HepG2 (cell line): ENCODE results near the gene LNX2. TPM values are rescaled to one million over a fixed set of nuclear protein-coding genes. Genes with fewer than 3 reads are reported as not detected.

Experiments
- AFF4 ChIP-seq: sonication (generic); formaldehyde crosslinking; IDR thresholded peaks from 2 replicates; pipeline ENCODE4 v1.4.0; 2020; ENCODE audit warnings: missing genetic modification reagents
- DMTF1 ChIP-seq: sonication (generic); formaldehyde crosslinking; IDR thresholded peaks from 2 replicates; pipeline ENCODE4 v1.4.0; 2020; ENCODE audit warnings: mild to moderate bottlenecking, missing genetic modification reagents
- E2F2 ChIP-seq: sonication (generic); formaldehyde crosslinking; IDR thresholded peaks from 2 replicates; pipeline ENCODE4 v1.4.0; 2020; ENCODE audit warnings: missing genetic modification reagents, borderline replicate concordance
- GLMP ChIP-seq: sonication (generic); formaldehyde crosslinking; IDR thresholded peaks from 2 replicates; pipeline ENCODE4 v1.9.0; 2021; ENCODE audit warnings: missing genetic modification reagents, mild to moderate bottlenecking, borderline replicate concordance
- MXD3 ChIP-seq: IDR thresholded peaks from 2 replicates; pipeline ENCODE4 v1.6.1; 2016; ENCODE audit warnings: mild to moderate bottlenecking, missing biosample characterization, missing genetic modification reagents
- NFRKB ChIP-seq: fragments of 450-650 bp; IDR thresholded peaks from 2 replicates; pipeline ENCODE4 v1.6.1; 2017
- SNAPC2 ChIP-seq: sonication (generic); formaldehyde crosslinking; IDR thresholded peaks from 2 replicates; pipeline ENCODE4 v1.8.1; 2022; ENCODE audit warnings: mild to moderate bottlenecking, missing genetic modification reagents
- SNAPC5 ChIP-seq: sonication (generic); formaldehyde crosslinking; IDR thresholded peaks from 2 replicates; pipeline ENCODE4 v1.8.1; 2023; ENCODE audit warnings: mild to moderate bottlenecking, missing genetic modification reagents, borderline replicate concordance
- TCF7 ChIP-seq: sonication (generic); IDR thresholded peaks from 2 replicates; pipeline ENCODE4 v1.6.1; 2016; ENCODE audit warnings: antibody characterized with exemption, low read depth
- THAP11 ChIP-seq: IDR thresholded peaks from 2 replicates; pipeline ENCODE4 v1.6.1; 2016; ENCODE audit warnings: missing biosample characterization, missing genetic modification reagents
- ZBTB4 ChIP-seq: sonication (generic); formaldehyde crosslinking; IDR thresholded peaks from 2 replicates; pipeline ENCODE4 v1.4.0; 2020; ENCODE audit warnings: missing genetic modification reagents, mild to moderate bottlenecking, borderline replicate concordance
- ZNF329 ChIP-seq: sonication (generic); formaldehyde crosslinking; IDR thresholded peaks from 2 replicates; pipeline ENCODE4 v1.9.0; 2021; ENCODE audit warnings: low read depth, mild to moderate bottlenecking, missing genetic modification reagents
- ZNF468 ChIP-seq: sonication (generic); formaldehyde crosslinking; IDR thresholded peaks from 2 replicates; pipeline ENCODE4 v1.8.0; 2022; ENCODE audit warnings: mild to moderate bottlenecking, moderate library complexity, missing genetic modification reagents
- ZNF558 ChIP-seq: sonication (generic); formaldehyde crosslinking; IDR thresholded peaks from 2 replicates; pipeline ENCODE4 v1.9.0; 2022; ENCODE audit warnings: mild to moderate bottlenecking, missing genetic modification reagents, borderline replicate concordance
- ZNF766 ChIP-seq: sonication (generic); formaldehyde crosslinking; IDR thresholded peaks from 2 replicates; pipeline ENCODE4 v1.5.0; 2020; ENCODE audit warnings: missing genetic modification reagents, borderline replicate concordance
- ZNF891 ChIP-seq: sonication (generic); formaldehyde crosslinking; IDR thresholded peaks from 2 replicates; pipeline ENCODE4 v1.5.0; 2020; ENCODE audit warnings: mild to moderate bottlenecking, missing genetic modification reagents
- polyA plus RNA-seq, 8 experiments: library from polyadenylated mRNA; depleted of rRNA in 3 of 8; stranded (reverse) in 7 of 8; unstranded in 1 of 8; fragments of >200 nt; fragmentation: Illumina TruSeq in 4 of 8; extraction: Trizol in 4 of 8; gene quantifications; 2 replicates each; pipeline versions ENCODE4 v1.2.1 to v1.2.3, GENCODE V29; 2011 to 2016; ENCODE audit warnings: low read depth in 4 of 8, missing spikeins in 1 of 8, mixed read lengths in 1 of 8; ENCODE audit not compliant: insufficient read depth in 1 of 8
- total RNA-seq, 5 experiments: library from RNA; depleted of rRNA; stranded (reverse); fragments of >200 nt; fragmentation: Illumina TruSeq; extraction: Trizol; gene quantifications; 2 replicates each; pipeline ENCODE4 v1.2.3, GENCODE V29; 2016; ENCODE audit warnings: low read depth in 1 of 5

Gene LNX2
- total and polyA plus RNA-seq, 2 of the 13 experiments (the other 11 are each of a cell fraction or from before 2014, with no cell fraction given) = 9.2 to 9.7 TPM

- no peak for TF ChIP-seq AFF4 (CRISPR knock-in tag)
- TF ChIP-seq ZNF329 (CRISPR knock-in tag) = no peak
- TF ChIP-seq SNAPC5 (CRISPR knock-in tag) = no peak
- TF ChIP-seq SNAPC2 = no peak
- no peak for TF ChIP-seq ZNF468 (CRISPR knock-in tag)
- no peak for TF ChIP-seq NFRKB
- TF ChIP-seq ZNF891 = no peak
- TF ChIP-seq THAP11 (CRISPR knock-in tag) = no peak
- no peak for TF ChIP-seq ZNF766 (CRISPR knock-in tag)
- 0 out of 2 replicates have a peak, but pooled peaks have one; percentile 20 for TF ChIP-seq GLMP
- no peak for TF ChIP-seq E2F2 (CRISPR knock-in tag)
- TF ChIP-seq MXD3 (CRISPR knock-in tag) = no peak
- peak; percentile 28; the same call in 1 of the 2 replicates for TF ChIP-seq ZNF558
- no peak for TF ChIP-seq TCF7
- no peak for TF ChIP-seq DMTF1 (CRISPR knock-in tag)
- no peak for TF ChIP-seq ZBTB4 (CRISPR knock-in tag)
Measured at GRCh38 chr13:27622102-27622820, 1.9 kb upstream of the LNX2 start (continued).
